ENCODE data around the gene CNOT4.

CNOT4 gene

DNA sequence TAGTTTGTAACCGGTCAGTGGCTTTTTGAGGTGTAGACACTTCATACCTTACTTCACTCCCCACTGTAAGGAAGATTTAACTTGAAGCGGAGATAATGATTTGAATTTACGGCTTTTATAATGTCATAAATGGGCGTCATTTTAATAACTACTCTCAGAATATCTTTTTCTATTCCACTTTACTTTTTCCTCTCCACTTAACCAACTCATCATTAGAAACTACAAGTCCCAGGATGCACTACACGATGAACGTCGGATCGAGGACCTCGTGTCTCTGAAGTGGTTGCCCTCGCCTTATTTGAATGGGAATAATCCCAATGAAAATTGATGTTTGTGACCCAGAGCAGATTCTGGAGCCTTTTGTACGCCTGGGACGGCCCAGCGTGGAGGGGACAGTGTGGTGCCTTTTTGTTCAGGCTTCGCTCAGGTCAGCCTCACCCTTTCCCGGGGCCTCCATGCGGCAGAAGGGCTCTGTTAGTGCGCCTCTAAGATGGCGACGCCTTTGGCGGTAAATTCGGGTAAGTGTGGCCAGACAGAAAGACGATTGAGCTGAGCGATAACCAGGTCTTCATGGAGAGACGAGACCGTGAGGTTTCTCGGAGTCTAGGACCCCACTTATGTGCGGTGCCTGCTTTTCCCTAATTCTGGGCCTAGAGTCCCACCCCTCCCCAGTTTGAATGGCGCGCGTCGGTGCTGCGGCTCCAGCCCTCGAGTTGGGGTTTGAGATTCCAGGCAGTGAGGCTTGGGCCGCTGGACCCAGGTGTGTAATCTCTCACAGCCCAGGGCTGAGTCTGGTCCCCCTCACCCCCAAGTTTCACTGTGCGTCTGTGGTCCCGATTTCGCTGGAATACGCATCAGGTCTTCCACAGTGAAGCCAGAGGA lies 47.8 kb upstream of the CNOT4 start, which contains the start of gene NUP205:
Gene NUP205 (plus strand): TSS at position 463 of the 882 bp plus-strand sequence. CDS start 28 bp downstream, at position 491.
- Histone ChIP-seq H3K4me2 (ENCODE audit: insufficient read depth, low read length) (peak within 1 kb of the TSS; percentile 93), H3K27me3 (ENCODE audit: insufficient read depth, low read length, poor library complexity) (no peaks in the 10 kb centered on the region), H3K4me1 (ENCODE audit: insufficient read depth, low read length) (peaks cover 22% of the 10 kb centered on the region), H2AFZ (ENCODE audit: low read depth, low read length) (peak within 1 kb of the TSS; percentile 90), H3K9me3 (ENCODE audit: insufficient read depth, low read length, severe bottlenecking) (no peaks in the 10 kb centered on the region), H3K36me3 (ENCODE audit: insufficient read depth, low read length) (peaks cover 9% of the 10 kb centered on the region), H3K9ac (ENCODE audit: low read depth, low read length) (peak within 1 kb of the TSS; percentile 88), H4K20me1 (ENCODE audit: insufficient read depth, low read length) (peaks cover 23% of the 10 kb centered on the region; the same call in 1 of the 2 replicates), H3K4me3 (ENCODE audit: low read depth in 1 of 2, low read length in 2 of 2) (peak within 1 kb of the TSS; percentile 76 to 78), H3K79me2 (ENCODE audit: insufficient read depth, low read length) (peaks cover 49% of the 10 kb centered on the region), H3K27ac (ENCODE audit: low read length) (peak within 1 kb of the TSS; percentile 98)
- TF ChIP-seq, protein P1, sequence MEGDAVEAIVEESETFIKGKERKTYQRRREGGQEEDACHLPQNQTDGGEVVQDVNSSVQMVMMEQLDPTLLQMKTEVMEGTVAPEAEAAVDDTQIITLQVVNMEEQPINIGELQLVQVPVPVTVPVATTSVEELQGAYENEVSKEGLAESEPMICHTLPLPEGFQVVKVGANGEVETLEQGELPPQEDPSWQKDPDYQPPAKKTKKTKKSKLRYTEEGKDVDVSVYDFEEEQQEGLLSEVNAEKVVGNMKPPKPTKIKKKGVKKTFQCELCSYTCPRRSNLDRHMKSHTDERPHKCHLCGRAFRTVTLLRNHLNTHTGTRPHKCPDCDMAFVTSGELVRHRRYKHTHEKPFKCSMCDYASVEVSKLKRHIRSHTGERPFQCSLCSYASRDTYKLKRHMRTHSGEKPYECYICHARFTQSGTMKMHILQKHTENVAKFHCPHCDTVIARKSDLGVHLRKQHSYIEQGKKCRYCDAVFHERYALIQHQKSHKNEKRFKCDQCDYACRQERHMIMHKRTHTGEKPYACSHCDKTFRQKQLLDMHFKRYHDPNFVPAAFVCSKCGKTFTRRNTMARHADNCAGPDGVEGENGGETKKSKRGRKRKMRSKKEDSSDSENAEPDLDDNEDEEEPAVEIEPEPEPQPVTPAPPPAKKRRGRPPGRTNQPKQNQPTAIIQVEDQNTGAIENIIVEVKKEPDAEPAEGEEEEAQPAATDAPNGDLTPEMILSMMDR (IDR thresholded peaks at IDR 0.05; ENCODE audit: borderline replicate concordance, extremely low read depth, low read length, poor library complexity, severe bottlenecking) = peak; percentile 14
- no peak for TF ChIP-seq EZH2 (IDR thresholded peaks at IDR 0.05; ENCODE audit: borderline replicate concordance, low read depth, low read length, severe bottlenecking)
- ATAC-seq (ENCODE audit: insufficient read depth, low read depth) (peak; percentile 81), DNase-seq (peak; percentile 83)

DNA sequence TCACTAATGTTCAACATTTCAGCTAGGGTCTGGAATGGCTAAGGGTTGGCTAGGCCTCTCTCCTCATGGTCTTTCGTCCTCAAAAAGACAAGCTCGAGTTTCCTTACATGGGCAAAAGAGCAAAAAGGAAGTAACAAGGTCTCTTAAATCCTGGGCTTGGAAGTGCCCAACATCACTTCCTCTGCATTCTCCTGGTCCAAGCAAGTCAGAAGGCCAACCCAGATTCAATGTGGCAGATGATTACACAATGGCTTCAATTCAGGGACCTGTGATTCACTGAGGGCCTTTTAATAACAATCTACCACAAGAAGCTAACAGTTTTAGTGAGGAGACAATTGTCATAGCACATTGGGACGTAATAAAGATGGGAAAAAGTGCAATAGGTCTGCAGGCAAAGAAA lies 43.4 kb upstream of the CNOT4 start:
- H3K9me3 ChIP-seq (ENCODE audit: insufficient read depth, low read length, severe bottlenecking) = no peaks in the 10 kb centered on the region
- no peaks in the 10 kb centered on the region for H3K27me3 ChIP-seq (ENCODE audit: insufficient read depth, low read length, poor library complexity)
- no peak overlapping the region for H3K4me2 ChIP-seq (ENCODE audit: insufficient read depth, low read length)
- DNase-seq = no peak
- peaks cover 5% of the 10 kb centered on the region for H3K4me1 ChIP-seq (ENCODE audit: insufficient read depth, low read length)
- no peak for ATAC-seq (ENCODE audit: insufficient read depth, low read depth)
- TF ChIP-seq EZH2 (IDR thresholded peaks at IDR 0.05; ENCODE audit: borderline replicate concordance, low read depth, low read length, severe bottlenecking) = no peak
- TF ChIP-seq, protein P1 (IDR thresholded peaks at IDR 0.05; ENCODE audit: borderline replicate concordance, extremely low read depth, low read length, poor library complexity, severe bottlenecking) = no peak
- no peak overlapping the region for H3K9ac ChIP-seq (ENCODE audit: low read depth, low read length)
- no peaks in the 10 kb centered on the region; the same call in 1 of the 2 replicates for H3K36me3 ChIP-seq (ENCODE audit: insufficient read depth, low read length)
- no peak overlapping the region for H2AFZ ChIP-seq (ENCODE audit: low read depth, low read length)
- no peak overlapping the region for H3K27ac ChIP-seq (ENCODE audit: low read length)
- no peak overlapping the region for H3K4me3 ChIP-seq (ENCODE audit: low read depth in 1 of 2, low read length in 2 of 2)
- no peaks in the 10 kb centered on the region for H4K20me1 ChIP-seq (ENCODE audit: insufficient read depth, low read length)
- H3K79me2 ChIP-seq (ENCODE audit: insufficient read depth, low read length) = peaks cover 6% of the 10 kb centered on the region

DNA sequence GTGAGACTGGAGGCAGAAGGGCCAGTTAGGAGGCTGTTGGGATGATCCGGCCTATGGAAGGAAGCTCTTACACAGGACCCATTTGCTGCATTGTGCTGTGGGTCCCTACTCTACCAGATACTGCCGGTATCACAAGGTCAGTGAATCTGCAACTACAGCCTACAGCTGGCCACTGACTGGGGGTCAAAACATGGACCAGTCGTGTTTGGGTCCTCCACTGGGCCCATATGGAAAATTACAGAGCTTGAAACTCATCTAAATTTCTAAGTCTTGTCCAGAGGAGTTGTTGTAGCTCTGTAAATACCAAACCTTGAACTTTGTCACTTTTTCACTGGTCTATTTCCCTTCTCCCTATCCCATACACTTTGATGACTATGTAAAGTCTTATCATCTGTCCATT lies 42.2 kb upstream of the CNOT4 start:
- no peak overlapping the region for H3K4me3 ChIP-seq (ENCODE audit: low read depth in 1 of 2, low read length in 2 of 2)
- H3K27me3 ChIP-seq (ENCODE audit: insufficient read depth, low read length, poor library complexity) = no peaks in the 10 kb centered on the region
- no peak overlapping the region for H3K27ac ChIP-seq (ENCODE audit: low read length)
- no peak overlapping the region for H2AFZ ChIP-seq (ENCODE audit: low read depth, low read length)
- H3K9ac ChIP-seq (ENCODE audit: low read depth, low read length) = no peak overlapping the region
- H3K4me2 ChIP-seq (ENCODE audit: insufficient read depth, low read length) = no peak overlapping the region
- no peaks in the 10 kb centered on the region for H4K20me1 ChIP-seq (ENCODE audit: insufficient read depth, low read length)
- ATAC-seq (ENCODE audit: insufficient read depth, low read depth) (no peak), DNase-seq (no peak)
- peaks cover under 1% of the 10 kb centered on the region; the same call in 1 of the 2 replicates for H3K4me1 ChIP-seq (ENCODE audit: insufficient read depth, low read length)
- no peaks in the 10 kb centered on the region for H3K9me3 ChIP-seq (ENCODE audit: insufficient read depth, low read length, severe bottlenecking)
- no peaks in the 10 kb centered on the region for H3K79me2 ChIP-seq (ENCODE audit: insufficient read depth, low read length)
- TF ChIP-seq, protein P1 (IDR thresholded peaks at IDR 0.05; ENCODE audit: borderline replicate concordance, extremely low read depth, low read length, poor library complexity, severe bottlenecking) = no peak
- TF ChIP-seq EZH2 (IDR thresholded peaks at IDR 0.05; ENCODE audit: borderline replicate concordance, low read depth, low read length, severe bottlenecking) = no peak
- no peaks in the 10 kb centered on the region for H3K36me3 ChIP-seq (ENCODE audit: insufficient read depth, low read length)

All from DND-41 (cell line).